Chondrocyte (in vitro differentiated cells): ENCODE measurements around the gene PAH. TPM values are rescaled to one million over a fixed set of nuclear protein-coding genes. Genes with fewer than 3 reads are reported as not detected.

Source experiments
- DNase-seq: peaks from one replicate; pipeline ENCODE4 v3.0.0; 2021; ENCODE audit warnings: mixed read lengths, low spot score
- H3K27ac Mint-ChIP-seq: one replicate; pipeline ENCODE4 v1.8.0; 2021; ENCODE audit warnings: mild to moderate bottlenecking, moderate library complexity, mixed read lengths; ENCODE audit not compliant: unreplicated experiment
- H3K27me3 Mint-ChIP-seq: 2 replicates; pipeline ENCODE4 v1.8.0; 2021; ENCODE audit warnings: low read depth, mixed read lengths
- H3K36me3 Mint-ChIP-seq: 2 replicates; pipeline ENCODE4 v1.8.0; 2021; ENCODE audit warnings: low read depth, mixed read lengths
- H3K4me1 Mint-ChIP-seq: 2 replicates; pipeline ENCODE4 v1.8.0; 2021; ENCODE audit warnings: low read depth, mild to moderate bottlenecking, mixed read lengths
- H3K4me3 Mint-ChIP-seq: one replicate; pipeline ENCODE4 v1.8.0; 2021; ENCODE audit warnings: mild to moderate bottlenecking, moderate library complexity, mixed read lengths; ENCODE audit not compliant: unreplicated experiment
- H3K9me3 Mint-ChIP-seq: 2 replicates; pipeline ENCODE4 v1.8.0; 2021; ENCODE audit warnings: low read depth, mixed read lengths
- CTCF ChIP-seq: fragments of 200-600 bp; sonication (generic); IDR thresholded peaks from 2 replicates; pipeline ENCODE4 v1.5.0; 2021; ENCODE audit warnings: antibody characterized with exemption, mild to moderate bottlenecking, moderate library complexity
- total RNA-seq: library from RNA; stranded (reverse); gene quantifications from 3 replicates; pipeline ENCODE4 v1.2.1, GENCODE V29; 2021

The PAH gene
- total RNA-seq, 1 donor from 2014 or later: not detected

GRCh38 chr12:102902093-102902492 lies 15.0 kb downstream of the PAH start:
- H3K4me3 Mint-ChIP-seq: no peak overlapping the region

GRCh38 chr12:102900389-102900788 lies 16.7 kb downstream of the PAH start:
- Mint-ChIP-seq H3K27ac (no peak overlapping the region), H3K36me3 (no peaks in the 10 kb centered on the region), H3K4me3 (no peak overlapping the region), H3K27me3 (peaks cover 5% of the 10 kb centered on the region), H3K9me3 (no peaks in the 10 kb centered on the region), H3K4me1 (no peaks in the 10 kb centered on the region)
- no peak for DNase-seq
- no peak for TF ChIP-seq CTCF

More at GRCh38 chr12:102902093-102902492, 15.0 kb downstream of the PAH start:
- DNase-seq: no peak
- TF ChIP-seq CTCF: no peak
- Mint-ChIP-seq H3K36me3 (no peaks in the 10 kb centered on the region), H3K4me1 (no peaks in the 10 kb centered on the region), H3K27me3 (no peaks in the 10 kb centered on the region), H3K27ac (no peak overlapping the region), H3K9me3 (no peaks in the 10 kb centered on the region)

- no peak for TF ChIP-seq CTCF
- Mint-ChIP-seq H3K9me3 (no peaks in the 10 kb centered on the region), H3K36me3 (no peaks in the 10 kb centered on the region), H3K4me1 (no peaks in the 10 kb centered on the region), H3K27me3 (peaks cover 7% of the 10 kb centered on the region), H3K27ac (no peak overlapping the region), H3K4me3 (no peak overlapping the region)
- no peak for DNase-seq
Measured at GRCh38 chr12:102896067-102896466, 21.0 kb downstream of the PAH start.

GRCh38 chr12:102891756-102892155 lies 25.3 kb downstream of the PAH start:
- H3K27ac Mint-ChIP-seq: no peak overlapping the region
- peaks cover 19% of the 10 kb centered on the region for H3K27me3 Mint-ChIP-seq
- no peak for TF ChIP-seq CTCF
- H3K36me3 Mint-ChIP-seq: no peaks in the 10 kb centered on the region
- DNase-seq: no peak
- H3K4me3 Mint-ChIP-seq: no peak overlapping the region
- H3K9me3 Mint-ChIP-seq: no peaks in the 10 kb centered on the region
- no peaks in the 10 kb centered on the region for H3K4me1 Mint-ChIP-seq

GRCh38 chr12:102888511-102888910 lies 28.5 kb downstream of the PAH start:
- no peak overlapping the region for H3K4me3 Mint-ChIP-seq
- no peaks in the 10 kb centered on the region for H3K4me1 Mint-ChIP-seq
- no peak for DNase-seq
- no peak for TF ChIP-seq CTCF
- no peaks in the 10 kb centered on the region for H3K9me3 Mint-ChIP-seq
- no peaks in the 10 kb centered on the region for H3K36me3 Mint-ChIP-seq
- no peak overlapping the region for H3K27ac Mint-ChIP-seq
- peaks cover 14% of the 10 kb centered on the region for H3K27me3 Mint-ChIP-seq
